GM18502 (cell line): ENCODE data around the gene F11R.
"Not testable (repeated sequence)": the region's sequence is repeated elsewhere in the genome, so short reads cannot be mapped to it uniquely, and the experiment has no call there.

ENCODE experiments used
- ATAC-seq: cut with Tn5 transposase; IDR thresholded peaks from one replicate; pipeline ENCODE4 v1.9.1; 2021; ENCODE audit warnings: mild to moderate bottlenecking; ENCODE audit not compliant: unreplicated experiment, poor library complexity

The F11R gene

GRCh38 chr1:161020509-161021164, at the start of gene F11R:
F11R (minus strand) TSS chr1:161021152; CDS start chr1:161021073, 79 bp downstream.
- peak; percentile 33 for ATAC-seq

DNA sequence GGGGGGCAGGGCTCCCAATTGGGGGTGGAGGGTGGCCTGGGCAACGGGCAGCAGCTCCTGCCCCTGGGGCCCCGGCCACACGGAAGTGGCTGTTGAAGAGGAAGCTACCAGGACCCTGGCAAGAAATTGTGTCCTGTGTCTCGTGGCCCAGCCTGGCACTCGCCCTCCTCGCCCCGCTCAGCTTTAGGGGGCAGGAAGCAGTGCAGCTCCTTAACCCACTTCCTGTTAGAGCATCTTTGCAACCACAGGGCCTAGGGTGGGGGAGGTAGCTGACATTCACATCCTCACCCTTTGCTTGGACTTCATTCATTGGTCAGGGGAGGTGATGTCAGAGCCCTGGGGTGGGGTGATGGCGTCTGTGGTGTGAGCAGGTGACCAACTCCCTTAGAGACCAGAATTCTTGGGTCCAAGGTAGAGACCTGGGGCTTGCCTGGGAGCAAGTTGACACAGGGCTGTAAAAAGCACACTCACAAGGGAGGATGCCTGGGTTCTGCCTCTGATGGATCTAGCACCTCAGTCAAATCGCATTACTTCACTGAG, 48.8 kb upstream of the F11R start, which contains the start of gene ARHGAP30:
Gene ARHGAP30 (minus strand): TSS at position 161 of the 540 bp plus-strand sequence. CDS start 267 bp downstream, outside the sequence.
- peak; percentile 84 for ATAC-seq

DNA sequence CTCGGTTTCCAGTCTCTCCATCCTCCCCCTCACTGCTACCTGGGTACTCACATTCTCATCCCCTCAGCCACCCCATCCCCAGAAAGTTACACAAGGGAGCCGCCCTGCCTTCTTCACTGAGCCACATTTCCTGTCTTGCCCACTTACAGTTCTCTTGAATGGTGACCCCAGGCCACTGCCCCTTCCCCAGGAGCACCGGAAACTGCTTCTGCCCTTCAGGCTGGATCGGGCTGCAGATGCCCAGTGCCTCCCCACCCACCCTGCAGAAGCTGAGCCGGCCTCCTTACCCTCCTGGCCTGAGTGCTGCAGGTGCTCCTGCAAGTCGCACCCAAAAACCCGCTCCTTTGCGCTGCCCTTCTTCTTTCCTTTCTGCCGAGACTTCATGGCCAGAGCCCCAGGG, 48.3 kb upstream of the F11R start:
- ATAC-seq: peak; percentile 11

DNA sequence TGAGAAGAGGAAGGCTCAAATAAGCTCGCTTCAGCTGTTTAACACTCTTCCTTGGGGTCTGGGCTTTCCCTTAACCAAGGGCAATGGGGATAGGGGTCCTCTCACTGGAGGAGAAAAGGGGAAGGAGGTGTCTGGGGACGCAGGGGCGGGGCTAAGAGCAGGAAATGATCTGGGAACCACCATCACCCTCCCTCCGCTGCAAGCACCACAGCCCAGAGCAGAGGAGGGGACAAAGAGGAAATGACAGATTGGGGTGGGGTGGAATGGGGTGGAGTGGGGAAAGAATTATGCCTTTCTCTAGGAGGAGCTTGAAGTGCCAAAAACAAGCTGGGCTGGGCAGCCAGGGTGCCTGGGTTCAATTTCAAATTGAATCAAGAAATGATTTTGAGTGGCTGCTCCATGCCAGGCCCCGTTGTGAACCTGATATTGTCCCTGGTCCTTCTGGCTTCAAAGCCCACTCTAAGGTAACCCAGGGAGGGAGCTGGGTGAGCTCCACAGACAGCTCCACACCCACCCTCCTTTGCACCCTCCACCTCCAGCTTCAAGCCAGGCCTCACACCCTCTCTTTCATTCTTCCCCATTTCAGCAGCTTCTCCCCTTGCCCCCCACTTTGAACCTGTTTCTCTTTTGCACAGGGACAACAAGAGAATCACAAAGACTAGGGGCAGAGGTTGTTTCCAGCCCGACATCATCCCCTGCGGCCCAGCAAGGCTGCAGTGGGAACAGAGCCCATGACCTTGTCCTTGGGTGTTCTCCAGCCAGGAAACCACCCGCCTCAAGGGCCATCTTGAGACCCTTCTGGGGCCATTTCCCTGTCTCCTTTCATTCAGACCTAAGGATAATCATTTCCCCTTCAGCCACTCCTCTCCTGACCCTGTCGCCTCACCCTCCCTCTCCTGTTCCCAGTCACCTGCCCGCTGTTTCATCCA, 47.6 kb upstream of the F11R start:
- peak; percentile 67 for ATAC-seq

- ATAC-seq: no peak
These were observed 45.7 kb upstream of the F11R start for GRCh38 chr1:161066694-161067093.

GRCh38 chr1:161065681-161066080, 44.7 kb upstream of the F11R start:
- ATAC-seq: not testable (repeated sequence)

- not testable (repeated sequence) for ATAC-seq
These were observed 43.0 kb upstream of the F11R start for GRCh38 chr1:161063936-161064335.

- ATAC-seq: no peak
These were observed 40.5 kb upstream of the F11R start for GRCh38 chr1:161061419-161061818.

DNA sequence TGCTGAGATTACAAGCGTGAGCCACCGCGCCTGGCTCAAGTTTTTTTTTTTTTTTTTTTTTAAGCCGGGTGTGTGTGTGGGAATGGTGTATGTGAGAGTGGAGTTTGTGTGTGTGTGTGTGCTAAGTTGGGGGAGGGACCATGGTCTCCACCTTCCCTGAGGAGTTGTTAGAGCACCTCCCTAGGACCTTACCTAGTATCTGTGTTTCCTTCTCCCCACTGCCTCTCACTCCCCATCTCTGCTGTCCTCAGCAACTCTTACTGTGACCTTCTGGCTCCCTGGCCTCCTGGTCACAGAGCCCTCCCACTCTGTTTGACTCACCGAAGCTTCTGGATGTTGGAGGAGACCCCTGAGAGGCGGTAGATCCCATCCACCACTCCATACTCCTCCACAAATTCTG, 38.3 kb upstream of the F11R start:
- ATAC-seq: no peak

GRCh38 chr1:161054805-161055204, 33.9 kb upstream of the F11R start:
- ATAC-seq: no peak

GRCh38 chr1:161054232-161054631, 33.3 kb upstream of the F11R start:
- no peak for ATAC-seq

DNA sequence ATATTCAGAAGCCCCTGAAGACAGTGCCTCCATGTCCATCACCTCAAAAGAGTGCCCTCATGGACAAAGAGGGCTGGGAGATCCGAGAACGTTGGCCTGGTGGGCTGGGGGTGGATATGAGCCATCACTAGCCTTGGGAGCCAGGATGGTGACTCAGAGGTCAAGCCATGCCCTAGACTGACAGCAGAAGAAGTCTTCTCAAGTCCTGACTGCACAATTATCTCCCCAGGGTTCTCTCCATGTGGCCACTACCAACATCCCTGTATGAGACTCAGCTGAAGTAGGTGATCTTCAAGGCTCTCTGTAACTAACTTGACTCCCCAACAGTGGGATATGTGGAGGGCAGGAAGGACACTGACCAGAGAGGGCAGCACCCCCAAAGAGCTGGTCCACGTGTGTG, 31.9 kb upstream of the F11R start:
- ATAC-seq: no peak

- no peak for ATAC-seq
These were observed 30.3 kb upstream of the F11R start for GRCh38 chr1:161051219-161051618.

DNA sequence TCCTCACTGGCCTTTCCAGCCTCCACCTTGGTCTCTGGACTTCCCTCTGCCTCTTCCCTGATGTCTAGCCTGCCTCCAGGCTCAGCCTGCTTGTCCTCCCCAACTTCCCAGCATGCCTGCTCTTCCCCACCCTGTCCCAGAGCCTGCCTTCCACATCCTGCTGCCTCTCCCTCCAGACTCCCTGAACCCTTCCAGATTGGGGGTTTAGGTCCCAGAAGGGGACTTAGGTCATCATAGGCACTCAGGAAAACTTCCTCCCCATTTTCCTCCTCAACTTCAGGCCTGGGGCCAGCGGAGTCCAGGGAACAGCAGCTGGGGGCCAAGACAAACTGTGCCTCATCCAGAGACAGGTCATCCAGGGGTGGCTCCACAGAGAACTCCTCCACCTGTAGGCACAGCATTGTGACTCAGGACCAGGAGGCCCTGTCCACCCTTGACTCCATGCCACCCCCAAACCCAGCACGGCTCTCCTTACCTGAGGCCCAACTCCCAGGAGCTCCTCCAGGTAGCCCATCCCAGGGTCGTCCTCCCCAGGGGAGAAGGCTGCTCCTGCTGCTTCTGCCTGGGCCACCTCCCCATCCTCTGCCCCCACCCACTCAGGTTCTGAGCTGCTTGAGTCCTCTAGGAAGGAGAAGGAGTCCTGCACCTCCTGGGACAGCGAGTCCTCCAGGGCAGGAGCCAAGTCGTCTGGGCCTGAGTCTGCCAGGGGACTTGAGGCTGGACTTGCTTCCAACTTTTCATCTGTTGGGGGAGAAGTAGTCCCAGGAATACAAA, 28.2 kb upstream of the F11R start:
- no peak for ATAC-seq

DNA sequence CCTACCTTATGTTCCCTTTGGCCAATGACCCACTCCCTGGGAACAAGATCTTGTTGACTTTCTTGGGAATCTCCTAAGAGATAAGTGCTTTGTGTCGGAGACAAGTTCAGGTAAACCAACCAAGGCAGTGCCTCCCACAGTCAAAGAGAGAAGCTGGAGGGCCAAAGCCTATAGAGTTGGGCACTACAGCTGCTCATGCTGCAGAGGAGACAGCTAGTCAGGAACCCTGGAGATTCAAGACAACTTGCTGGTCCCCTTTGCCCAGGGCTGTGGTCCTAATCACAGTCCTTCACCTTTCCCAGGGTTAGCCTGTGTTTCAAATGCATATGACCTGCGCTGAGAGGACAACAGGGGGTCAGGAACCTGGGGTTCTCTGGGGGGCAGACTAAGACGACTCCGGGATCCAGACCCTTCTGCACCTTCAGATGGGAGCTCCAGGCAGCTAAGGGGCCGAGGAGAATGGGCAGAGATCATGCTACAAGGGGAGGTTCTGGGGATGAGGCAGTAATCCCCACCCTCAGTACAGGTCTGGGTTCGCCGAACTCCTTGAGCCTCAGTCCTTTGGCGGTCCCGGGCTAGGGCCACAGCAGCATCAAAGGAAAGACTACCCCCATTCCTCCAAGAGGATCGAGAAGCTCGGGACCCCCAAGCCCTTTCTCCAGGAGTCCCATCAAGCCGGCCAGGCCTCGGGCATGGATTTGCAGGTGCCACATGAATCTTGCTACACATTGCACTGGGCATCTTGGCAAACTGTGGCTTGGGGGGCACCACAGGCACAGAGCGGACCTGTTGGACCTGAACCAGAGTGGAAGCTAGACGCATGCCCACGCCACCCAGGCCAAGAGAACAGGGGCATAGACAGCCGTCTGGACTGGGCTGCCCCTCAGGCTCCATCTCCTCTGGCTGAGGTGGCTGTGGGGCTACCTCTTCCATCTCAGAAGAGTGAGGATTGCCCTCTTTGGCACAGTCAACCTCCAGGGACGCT, 26.8 kb upstream of the F11R start:
- no peak for ATAC-seq

DNA sequence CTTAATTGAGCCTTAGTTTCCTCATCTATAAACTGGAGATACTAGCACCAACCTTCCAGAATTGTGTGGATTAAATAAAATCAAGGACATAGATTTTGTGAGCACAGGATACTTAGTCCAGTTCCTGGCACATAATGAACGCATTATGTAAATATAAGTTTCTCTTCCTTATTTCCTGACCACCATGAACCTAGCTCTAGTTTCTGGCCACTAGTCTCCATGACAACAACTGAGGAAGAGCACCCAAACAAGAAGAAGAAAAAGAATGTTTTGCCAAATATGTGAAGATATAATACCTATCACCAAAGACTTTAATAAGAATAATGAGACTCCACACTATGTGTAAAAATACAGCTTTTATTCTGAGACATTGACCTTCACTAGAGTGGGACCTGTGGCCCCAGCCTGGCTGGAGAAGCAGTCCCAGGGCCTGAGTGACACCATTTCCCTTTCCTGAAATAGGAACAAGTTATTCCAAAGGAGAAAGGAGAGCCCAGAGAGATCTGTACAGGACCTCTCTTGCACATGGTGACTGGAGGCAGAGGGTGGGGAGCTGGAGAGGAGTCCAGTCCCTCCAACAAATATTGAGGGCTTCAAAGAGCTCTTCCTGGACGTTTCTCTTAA, 25.8 kb upstream of the F11R start:
- peak; percentile 45 for ATAC-seq

DNA sequence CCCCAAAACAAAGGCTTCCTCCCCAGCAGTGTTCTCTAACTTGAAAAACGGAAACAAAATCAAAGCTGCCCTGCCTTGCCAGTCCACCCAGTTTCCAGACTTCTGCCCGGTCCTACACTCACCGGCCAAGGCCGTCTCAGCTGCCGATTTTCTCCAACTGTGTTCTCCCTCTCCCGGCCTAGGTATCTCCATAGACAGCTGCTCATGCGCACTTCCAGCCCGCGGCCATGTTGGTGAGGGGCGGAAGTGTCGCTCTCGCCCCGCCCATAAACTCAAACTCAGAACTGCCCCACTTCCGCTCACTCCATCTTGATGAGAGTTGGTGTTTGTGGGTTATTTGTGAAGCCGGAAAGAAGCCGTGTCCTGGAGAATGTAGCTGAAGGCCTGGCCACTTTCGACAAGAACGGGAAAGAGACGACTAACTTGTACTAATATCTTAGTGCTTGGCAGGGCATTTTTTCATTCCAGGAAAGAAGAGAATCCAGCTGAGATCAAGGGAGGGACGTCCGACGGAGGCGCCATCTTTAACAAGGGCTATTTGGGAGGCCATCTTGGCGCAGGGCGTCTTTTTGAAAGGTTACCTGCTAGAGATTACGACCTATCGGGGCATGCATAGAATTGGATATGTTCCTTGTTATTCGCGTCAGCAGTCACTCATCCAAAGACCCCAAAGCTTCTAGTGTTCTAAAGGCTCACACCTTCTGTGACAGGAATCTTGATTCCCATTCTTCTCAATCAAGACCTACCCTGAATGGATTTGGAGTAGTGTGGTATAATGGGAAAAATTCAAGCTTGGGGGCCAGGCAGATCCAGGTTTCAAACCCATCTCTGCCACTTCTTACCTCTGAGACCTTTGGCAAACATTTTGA, 25.0 kb upstream of the F11R start, which contains the start of gene USF1:
Gene USF1 (minus strand): TSS at position 242 of the 869 bp plus-strand sequence. CDS start 2,702 bp downstream, outside the sequence.
- ATAC-seq: peak; percentile 63
